Fibroblast of lung (primary cell): ENCODE results near the gene TANC1.

Experiments used
- EZH2 ChIP-seq: IDR thresholded peaks from 2 replicates; pipeline ENCODE4 v1.5.1; 2012; ENCODE audit warnings: low read length, control low read depth, mild to moderate bottlenecking; ENCODE audit errors: missing control alignments
- TF ChIP-seq, protein P1 (sequence below), 2 donors: IDR thresholded peaks in 1 of 2; conservative IDR thresholded peaks in 1 of 2; 1 replicate in 1 of 2; 2 replicates in 1 of 2; pipeline ENCODE4 v1.5.1; 2011 to 2012; ENCODE audit warnings: low read length in 2 of 2, control low read depth in 1 of 2, inconsistent platforms in 1 of 2, low read depth in 1 of 2, mild to moderate bottlenecking in 1 of 2

DNA sequence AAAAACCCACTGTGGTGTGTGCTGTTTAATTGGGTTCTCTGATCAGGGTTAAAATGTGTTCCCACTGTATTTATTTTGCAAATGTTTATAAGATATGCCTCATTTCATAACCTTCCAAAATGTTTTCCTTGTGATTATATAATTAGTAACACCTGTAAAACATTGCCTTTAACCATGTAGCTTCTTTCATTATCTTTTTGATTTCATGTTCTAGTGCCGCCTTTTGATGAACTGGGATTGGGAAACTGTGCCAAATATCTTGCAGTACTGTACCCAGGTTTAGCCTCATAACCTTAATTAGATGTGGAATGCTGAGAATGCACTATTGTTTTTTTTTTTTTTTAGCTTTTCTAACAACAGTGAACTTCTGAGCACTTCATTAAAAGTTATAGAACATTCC, 96.9 kb downstream of the TANC1 start:
- TF ChIP-seq EZH2, result no peak
- TF ChIP-seq, protein P1, sequence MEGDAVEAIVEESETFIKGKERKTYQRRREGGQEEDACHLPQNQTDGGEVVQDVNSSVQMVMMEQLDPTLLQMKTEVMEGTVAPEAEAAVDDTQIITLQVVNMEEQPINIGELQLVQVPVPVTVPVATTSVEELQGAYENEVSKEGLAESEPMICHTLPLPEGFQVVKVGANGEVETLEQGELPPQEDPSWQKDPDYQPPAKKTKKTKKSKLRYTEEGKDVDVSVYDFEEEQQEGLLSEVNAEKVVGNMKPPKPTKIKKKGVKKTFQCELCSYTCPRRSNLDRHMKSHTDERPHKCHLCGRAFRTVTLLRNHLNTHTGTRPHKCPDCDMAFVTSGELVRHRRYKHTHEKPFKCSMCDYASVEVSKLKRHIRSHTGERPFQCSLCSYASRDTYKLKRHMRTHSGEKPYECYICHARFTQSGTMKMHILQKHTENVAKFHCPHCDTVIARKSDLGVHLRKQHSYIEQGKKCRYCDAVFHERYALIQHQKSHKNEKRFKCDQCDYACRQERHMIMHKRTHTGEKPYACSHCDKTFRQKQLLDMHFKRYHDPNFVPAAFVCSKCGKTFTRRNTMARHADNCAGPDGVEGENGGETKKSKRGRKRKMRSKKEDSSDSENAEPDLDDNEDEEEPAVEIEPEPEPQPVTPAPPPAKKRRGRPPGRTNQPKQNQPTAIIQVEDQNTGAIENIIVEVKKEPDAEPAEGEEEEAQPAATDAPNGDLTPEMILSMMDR (conservative IDR thresholded peaks at IDR 0.05 in 1 of 2, IDR thresholded peaks at IDR 0.05 in 1 of 2; ENCODE audit: low read depth in 1 of 2, low read length in 2 of 2), result no peak
